Measurements from ENCODE around the gene ANKK1. TPM values are rescaled to one million over a fixed set of nuclear protein-coding genes. Genes with fewer than 3 reads are reported as not detected.

ANKK1 gene
- total and polyA plus RNA-seq, 9 of the 15 experiments (the other 6 are each of a cell fraction or from before 2014, with no cell fraction given), result not detected

- ChIA-PET POLR2A (no interaction called here), CTCF (ENCODE audit: low intra/inter-chr PET ratio) (no interaction called here)
- in situ Hi-C loops (cut with MboI), result no loop called here
- Histone ChIP-seq H3K4me3 (no peak overlapping the region), H3K27ac (ENCODE audit: extremely low read depth, low read depth, low read length) (no peak overlapping the region), H3K9ac (ENCODE audit: insufficient read depth in 1 of 2, low read depth in 2 of 2, low read length in 2 of 2) (no peak overlapping the region), H3K9me3 (replicated peaks; ENCODE audit: control insufficient read depth, insufficient read depth, low read depth, low read length) (no peaks in the 10 kb centered on the region), H3K27me3 (ENCODE audit: control insufficient read depth in 2 of 2, insufficient read depth in 2 of 2, low read length in 2 of 2) (no peaks in the 10 kb centered on the region), H3K9me1 (ENCODE audit: control insufficient read depth, insufficient read depth, low read length) (no peaks in the 10 kb centered on the region), H3K79me2 (ENCODE audit: control insufficient read depth, insufficient read depth, low read length) (no peaks in the 10 kb centered on the region), H3K4me2 (ENCODE audit: insufficient read depth, low read length) (no peak overlapping the region), H2AFZ (ENCODE audit: low read depth, low read length) (no peak overlapping the region), H3K4me1 (replicated peaks in 1 of 2; ENCODE audit: control insufficient read depth in 2 of 2, insufficient read depth in 2 of 2, low read length in 2 of 2) (no peaks in the 10 kb centered on the region), H4K20me1 (replicated peaks; ENCODE audit: control insufficient read depth, insufficient read depth, low read length) (no peaks in the 10 kb centered on the region), H3K36me3 (ENCODE audit: control insufficient read depth, insufficient read depth, low read length) (peaks cover 4% of the 10 kb centered on the region; the same call in 2 of the 3 replicates)
- DNase-seq (ENCODE audit: extremely low read depth in 1 of 4, low spot score in 3 of 4) (peak in 1 of 4 experiments; percentile 9), FAIRE-seq (no peak), ATAC-seq (0 out of 3 replicates have a peak, but pooled peaks have one; percentile 34)
- TF ChIP-seq CHD1 (IDR thresholded peaks at IDR 0.05; ENCODE audit: low read length) (no peak), CTCF (IDR thresholded peaks at IDR 0.05 in 2 of 3, conservative IDR thresholded peaks at IDR 0.05 in 1 of 3; ENCODE audit: insufficient read depth in 2 of 3, low read depth in 1 of 3, low read length in 3 of 3) (0 out of 6 replicates have a peak, but pooled peaks of 1 of the 3 experiments have one; percentile 11)
- no TSS peak for BruUV-seq (replicated peaks)
- intact Hi-C loops (cut with micrococcal nuclease), result no loop called here
- WGBS (ENCODE audit: insufficient coverage, low coverage, missing lambda C conversion rate), result 45% methylated on average over 4 of the region's 4 CpGs
These were observed 48.8 kb upstream of the ANKK1 start for GRCh38 chr11:113338730-113339129.
